GM10248 (cell line): Measurements from ENCODE around the gene WNK2.

Experiments used
- CTCF ChIA-PET: fragments of 300-600 bp; sonication (Branson Sonifier 250); formaldehyde crosslinking; extraction: SDS; loops from one replicate; lab custom pipeline; 2021; ENCODE audit warnings: antibody characterized with exemption; lab: Yijun Ruan, JAX
- POLR2A ChIA-PET: fragments of 350-650 bp; sonication (Branson Sonifier 250); formaldehyde crosslinking; extraction: SDS; loops from one replicate; lab custom pipeline; 2020; ENCODE audit warnings: antibody characterized with exemption; lab: Yijun Ruan, JAX
- DNase-seq: peaks from one replicate; pipeline ENCODE4 v3.0.0; 2012; ENCODE audit errors: extremely low spot score
- CTCF ChIP-seq: IDR thresholded peaks from 2 replicates; pipeline ENCODE4 v1.5.1; 2012; ENCODE audit warnings: mild to moderate bottlenecking, low read depth; ENCODE audit errors: extremely low read depth, missing control alignments, control extremely low read depth

Gene WNK2

GRCh38 chr9:93205896-93206575 lies 22.1 kb downstream of the WNK2 start:
- CTCF ChIA-PET, result interaction anchor here (0.9 kb wide), 1 partner anchor 12 kb away, joined by 3 read pairs; no protein-coding TSS in a partner anchor
- no peak for TF ChIP-seq CTCF

GRCh38 chr9:93206576-93207155 lies 22.7 kb downstream of the WNK2 start:
- ChIA-PET POLR2A (no interaction called here), CTCF (interaction anchor here (0.9 kb wide), 1 partner anchor 13 kb away, joined by 3 read pairs; no protein-coding TSS in a partner anchor)
- TF ChIP-seq CTCF, result no peak
- DNase-seq, result no peak

More at GRCh38 chr9:93205896-93206575, 22.1 kb downstream of the WNK2 start:
- POLR2A ChIA-PET, result no interaction called here
- no peak for DNase-seq

- DNase-seq, result no peak
- TF ChIP-seq CTCF, result no peak
- CTCF ChIA-PET, result interaction anchor here (0.9 kb wide), 1 partner anchor 13 kb away, joined by 3 read pairs; no protein-coding TSS in a partner anchor
- POLR2A ChIA-PET, result no interaction called here
Measured at GRCh38 chr9:93207326-93207814, 23.4 kb downstream of the WNK2 start.

- POLR2A ChIA-PET, result no interaction called here
- DNase-seq, result no peak
- TF ChIP-seq CTCF, result no peak
- CTCF ChIA-PET, result no interaction called here
Measured at GRCh38 chr9:93207860-93208734, 24.2 kb downstream of the WNK2 start.

GRCh38 chr9:93209097-93209496 lies 25.2 kb downstream of the WNK2 start:
- ChIA-PET POLR2A (no interaction called here), CTCF (no interaction called here)
- TF ChIP-seq CTCF, result no peak
- DNase-seq, result no peak
